MM.1S (cell line): ENCODE data around the gene ZNF789.

Source experiments
- DNase-seq: peaks from one replicate; pipeline ENCODE4 v3.0.0-alpha.2; 2015
- H2AFZ ChIP-seq: fragments of 300-600 bp; sonication (generic); 2 replicates; pipeline ENCODE4 v1.6.0; 2016; ENCODE audit warnings: antibody characterized with exemption, low read length
- H3F3A ChIP-seq: fragments of 300-600 bp; sonication (generic); 2 replicates; pipeline ENCODE4 v1.6.1; 2016; ENCODE audit warnings: mild to moderate bottlenecking, antibody characterized with exemption, low read length, moderate library complexity, mixed read lengths; ENCODE audit not compliant: insufficient read depth
- H3K27ac ChIP-seq: fragments of 300-600 bp; sonication (generic); 2 replicates; pipeline ENCODE4 v1.5.1; 2016; ENCODE audit warnings: mild to moderate bottlenecking, low read length
- H3K27me3 ChIP-seq: fragments of 300-600 bp; sonication (generic); replicated peaks from 2 replicates; pipeline ENCODE4 v1.6.0; 2016; ENCODE audit warnings: low read length; ENCODE audit not compliant: insufficient read depth
- H3K36me3 ChIP-seq: fragments of 300-600 bp; sonication (generic); replicated peaks from 2 replicates; pipeline ENCODE4 v1.6.1; 2016; ENCODE audit warnings: mild to moderate bottlenecking, low read length, mixed read lengths; ENCODE audit not compliant: insufficient read depth
- H3K4me1 ChIP-seq: fragments of 300-600 bp; sonication (generic); 2 replicates; pipeline ENCODE4 v1.6.1; 2016; ENCODE audit warnings: low read length, mixed read lengths
- H3K4me2 ChIP-seq: fragments of 300-600 bp; sonication (generic); 2 replicates; pipeline ENCODE4 v1.6.0; 2016; ENCODE audit warnings: low read depth, low read length
- H3K4me3 ChIP-seq: fragments of 300-600 bp; sonication (generic); 2 replicates; pipeline ENCODE4 v1.5.1; 2016; ENCODE audit warnings: low read length, mixed read lengths
- H3K79me2 ChIP-seq: fragments of 300-600 bp; sonication (generic); 2 replicates; pipeline ENCODE4 v1.6.1; 2016; ENCODE audit warnings: mixed run types, low read length, mixed read lengths
- H3K9ac ChIP-seq: fragments of 300-600 bp; sonication (generic); 2 replicates; pipeline ENCODE4 v1.6.1; 2016; ENCODE audit warnings: low read length, mixed read lengths
- H3K9me2 ChIP-seq: fragments of 300-600 bp; sonication (generic); replicated peaks from 2 replicates; pipeline ENCODE4 v1.6.1; 2016; ENCODE audit warnings: mild to moderate bottlenecking, low read length, mixed read lengths; ENCODE audit not compliant: insufficient read depth
- H3K9me3 ChIP-seq: fragments of 300-600 bp; sonication (generic); replicated peaks from 2 replicates; pipeline ENCODE4 v1.6.1; 2016; ENCODE audit warnings: mild to moderate bottlenecking, low read length, mixed read lengths; ENCODE audit not compliant: insufficient read depth
- H4K20me1 ChIP-seq: fragments of 300-600 bp; sonication (generic); 2 replicates; pipeline ENCODE4 v1.6.1; 2016; ENCODE audit warnings: mild to moderate bottlenecking, low read length, moderate library complexity, mixed read lengths; ENCODE audit not compliant: insufficient read depth
- CTCF ChIP-seq: fragments of 300-600 bp; sonication (generic); IDR thresholded peaks from 2 replicates; pipeline ENCODE4 v1.5.1; 2016; ENCODE audit warnings: antibody characterized with exemption, low read length, mixed read lengths
- EZH2 ChIP-seq: fragments of 300-600 bp; sonication (generic); optimal IDR thresholded peaks from 2 replicates; pipeline ENCODE3; 2017; ENCODE audit warnings: low read depth, mild to moderate bottlenecking, antibody characterized with exemption, low read length, mixed read lengths
- EZH2phosphoT487 ChIP-seq: fragments of 300-600 bp; sonication (generic); IDR thresholded peaks from 2 replicates; pipeline ENCODE4 v1.6.1; 2018; ENCODE audit warnings: antibody characterized with exemption, low read length

Gene ZNF789

GRCh38 chr7:99451936-99452335, 20.8 kb upstream of the ZNF789 start:
- Histone ChIP-seq H3K9me2 (no peaks in the 10 kb centered on the region), H3K79me2 (peaks cover 66% of the 10 kb centered on the region), H3K4me1 (no peaks in the 10 kb centered on the region), H3K36me3 (peaks cover 4% of the 10 kb centered on the region), H3K9ac (no peak overlapping the region), H3K27me3 (no peaks in the 10 kb centered on the region), H4K20me1 (no peaks in the 10 kb centered on the region), H3K27ac (no peak overlapping the region), H2AFZ (no peak overlapping the region), H3K4me3 (no peak overlapping the region), H3K9me3 (no peaks in the 10 kb centered on the region), H3F3A (no peaks in the 10 kb centered on the region), H3K4me2 (no peak overlapping the region)
- TF ChIP-seq EZH2phosphoT487 (no peak), CTCF (no peak), EZH2 (no peak)
- DNase-seq = no peak

GRCh38 chr7:99452541-99452940, 20.1 kb upstream of the ZNF789 start:
- Histone ChIP-seq H3K9ac (no peak overlapping the region), H3F3A (no peaks in the 10 kb centered on the region), H3K27me3 (no peaks in the 10 kb centered on the region), H3K27ac (no peak overlapping the region), H3K36me3 (peaks cover 4% of the 10 kb centered on the region), H3K4me2 (no peak overlapping the region), H2AFZ (no peak overlapping the region), H3K4me1 (no peaks in the 10 kb centered on the region), H3K9me3 (no peaks in the 10 kb centered on the region), H3K4me3 (no peak overlapping the region), H3K9me2 (no peaks in the 10 kb centered on the region), H3K79me2 (peaks cover 72% of the 10 kb centered on the region), H4K20me1 (no peaks in the 10 kb centered on the region)
- no peak for TF ChIP-seq EZH2phosphoT487
- TF ChIP-seq CTCF = no peak
- TF ChIP-seq EZH2 = no peak
- DNase-seq = no peak

GRCh38 chr7:99453105-99453504, 19.6 kb upstream of the ZNF789 start:
- Histone ChIP-seq H3K4me1 (no peaks in the 10 kb centered on the region), H3K4me3 (no peak overlapping the region), H3K27me3 (no peaks in the 10 kb centered on the region), H3K27ac (no peak overlapping the region), H4K20me1 (no peaks in the 10 kb centered on the region), H3K9me2 (no peaks in the 10 kb centered on the region), H3K79me2 (peaks cover 75% of the 10 kb centered on the region), H3F3A (no peaks in the 10 kb centered on the region), H3K9me3 (no peaks in the 10 kb centered on the region), H3K36me3 (peaks cover 4% of the 10 kb centered on the region), H3K9ac (no peak overlapping the region), H2AFZ (no peak overlapping the region), H3K4me2 (no peak overlapping the region)
- TF ChIP-seq CTCF = no peak
- no peak for TF ChIP-seq EZH2phosphoT487
- no peak for TF ChIP-seq EZH2
- DNase-seq = no peak
